Stomach (tissue), 9 donors: ENCODE measurements around the gene PARVG. TPM values are rescaled to one million over a fixed set of nuclear protein-coding genes. Genes with fewer than 3 reads are reported as not detected.

ENCODE experiments used
- DNase-seq, 2 donors: peaks; one replicate each; pipeline versions ENCODE4 v3.0.0 to v3.0.0-alpha.2; 2013 to 2019
- H3K27ac ChIP-seq, 5 donors: fragments of 200-600 bp in 4 of 5; sonication (generic) in 4 of 5; one replicate each; pipeline ENCODE4 v1.5.1; 2013 to 2019; ENCODE audit warnings: mild to moderate bottlenecking in 1 of 5, moderate library complexity in 1 of 5
- H3K27me3 ChIP-seq, 3 donors: fragments of 200-600 bp; sonication (generic); one replicate each; pipeline ENCODE4 v1.5.1; 2017 to 2019; ENCODE audit warnings: mixed run types in 1 of 3
- H3K36me3 ChIP-seq, 4 donors: fragments of 200-600 bp; sonication (generic); 1 replicate in 3 of 4; 2 replicates in 1 of 4; pipeline ENCODE4 v1.5.1; 2016 to 2019
- H3K4me1 ChIP-seq, 4 donors: fragments of 200-600 bp; sonication (generic); one replicate each; pipeline ENCODE4 v1.5.1; 2016 to 2019
- H3K4me3 ChIP-seq, 4 donors: fragments of 200-600 bp; sonication (generic) in 3 of 4; one replicate each; pipeline ENCODE4 v1.5.1; 2016 to 2019; ENCODE audit warnings: mild to moderate bottlenecking in 1 of 4
- H3K9me3 ChIP-seq, 4 donors: fragments of 200-600 bp; sonication (generic); one replicate each; pipeline ENCODE4 v1.5.1; 2016 to 2019
- EP300 ChIP-seq: sonication (generic); formaldehyde crosslinking; IDR thresholded peaks from one replicate; pipeline ENCODE4 v1.6.1; 2017; ENCODE audit warnings: antibody characterized with exemption
- POLR2A ChIP-seq, 4 donors: fragments of 450-650 bp; IDR thresholded peaks; one replicate each; pipeline ENCODE4 v1.6.1; 2016; ENCODE audit warnings: antibody characterized with exemption in 4 of 4, control low read depth in 2 of 4, mild to moderate bottlenecking in 1 of 4, moderate library complexity in 1 of 4
- POLR2AphosphoS5 ChIP-seq, 3 donors: sonication (generic); formaldehyde crosslinking; IDR thresholded peaks; one replicate each; pipeline ENCODE4 v1.6.1; 2016; ENCODE audit warnings: antibody characterized with exemption in 3 of 3
- WGBS, 5 donors: extraction: QIAGEN DNeasy Blood & Tissue Kit in 3 of 5; methylation state at CpG; one replicate each; pipeline versions ENCODE4 v1.1.5 to v1.1.7; 2013 to 2018; 5-methylcytosine and 5-hydroxymethylcytosine counted together
- intact Hi-C: fragments of 100-400 bp; cut with DNase I; formaldehyde crosslinking; loops from one replicate; pipeline ENCODE4 v1.15.1; 2023; ENCODE audit warnings: low total_unique reads
- polyA plus RNA-seq, 3 donors: library from polyadenylated mRNA; stranded (reverse); fragments of 200-250 nt; gene quantifications; one replicate each; pipeline ENCODE4 v1.2.3, GENCODE V29; 2013
- total RNA-seq, 5 donors: library from RNA; depleted of rRNA; stranded (reverse); fragments of >200 nt; gene quantifications; one replicate each; pipeline versions ENCODE4 v1.1.0 to v1.2.3, GENCODE V29; 2014 to 2016
- TF ChIP-seq, protein P1 (sequence below), 7 experiments: fragments of 450-650 bp in 4 of 7; fragments of 200-600 bp in 3 of 7; sonication (generic) in 3 of 7; IDR thresholded peaks; one replicate each; pipeline ENCODE4 v1.5.1; 2016 to 2019; ENCODE audit warnings: antibody characterized with exemption in 7 of 7, control low read depth in 2 of 7, mild to moderate bottlenecking in 1 of 7
- donor health status: healthy with polysubstance abuse.
- donor health status: Bipolar disorder and iron deficiency.
- donor health status: healthy.

The PARVG gene
- total and polyA plus RNA-seq, 8 donors: 5.7 to 78.2 (median 16.7) TPM

DNA sequence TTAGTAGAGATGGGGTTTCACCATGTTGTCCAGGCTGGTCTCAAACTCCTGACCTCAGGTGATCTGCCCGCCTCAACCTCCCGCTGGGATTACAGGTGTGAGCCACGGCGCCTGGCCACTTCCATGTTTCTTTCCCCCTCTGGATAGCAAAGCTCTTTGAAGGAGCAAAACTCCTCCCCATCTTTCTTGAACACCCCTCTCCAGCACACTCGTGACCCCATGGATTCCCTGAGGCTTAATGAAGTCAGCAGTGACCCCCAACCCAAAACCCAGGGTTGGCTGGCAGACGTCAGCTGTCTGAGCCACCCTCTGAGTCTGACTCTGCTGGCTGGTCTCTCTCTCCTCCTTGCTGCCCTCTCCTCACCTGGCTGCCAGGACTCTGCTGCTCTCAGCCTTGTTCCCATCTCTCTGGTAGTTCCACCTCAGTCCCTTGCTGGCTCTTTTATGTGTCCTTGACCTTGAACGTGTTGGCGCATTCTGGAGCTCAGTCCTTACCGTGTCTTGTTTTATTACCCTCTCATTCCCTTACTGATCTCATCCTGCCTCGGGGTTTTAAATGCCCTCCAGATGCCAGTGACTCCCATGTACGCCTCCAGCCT, 44.5 kb downstream of the PARVG start:
- Histone ChIP-seq H3K36me3 (no peaks in the 10 kb centered on the region), H3K4me1 (no peaks in the 10 kb centered on the region), H3K9me3 (peaks cover 0 to 28% (median 16%) of the 10 kb centered on the region in 4 donors), H3K27me3 (peaks cover 0 to 6% (median 0%) of the 10 kb centered on the region in 3 donors), H3K4me3 (no peak overlapping the region), H3K27ac (no peak overlapping the region)
- no peak for DNase-seq
- TF ChIP-seq, protein P1, sequence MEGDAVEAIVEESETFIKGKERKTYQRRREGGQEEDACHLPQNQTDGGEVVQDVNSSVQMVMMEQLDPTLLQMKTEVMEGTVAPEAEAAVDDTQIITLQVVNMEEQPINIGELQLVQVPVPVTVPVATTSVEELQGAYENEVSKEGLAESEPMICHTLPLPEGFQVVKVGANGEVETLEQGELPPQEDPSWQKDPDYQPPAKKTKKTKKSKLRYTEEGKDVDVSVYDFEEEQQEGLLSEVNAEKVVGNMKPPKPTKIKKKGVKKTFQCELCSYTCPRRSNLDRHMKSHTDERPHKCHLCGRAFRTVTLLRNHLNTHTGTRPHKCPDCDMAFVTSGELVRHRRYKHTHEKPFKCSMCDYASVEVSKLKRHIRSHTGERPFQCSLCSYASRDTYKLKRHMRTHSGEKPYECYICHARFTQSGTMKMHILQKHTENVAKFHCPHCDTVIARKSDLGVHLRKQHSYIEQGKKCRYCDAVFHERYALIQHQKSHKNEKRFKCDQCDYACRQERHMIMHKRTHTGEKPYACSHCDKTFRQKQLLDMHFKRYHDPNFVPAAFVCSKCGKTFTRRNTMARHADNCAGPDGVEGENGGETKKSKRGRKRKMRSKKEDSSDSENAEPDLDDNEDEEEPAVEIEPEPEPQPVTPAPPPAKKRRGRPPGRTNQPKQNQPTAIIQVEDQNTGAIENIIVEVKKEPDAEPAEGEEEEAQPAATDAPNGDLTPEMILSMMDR (IDR thresholded peaks at IDR 0.05): no peak
- TF ChIP-seq POLR2A (IDR thresholded peaks at IDR 0.05): no peak
- no peak for TF ChIP-seq POLR2AphosphoS5 (IDR thresholded peaks at IDR 0.05)
- no peak for TF ChIP-seq EP300
- intact Hi-C loops: no loop called here
- WGBS, 5 donors: 70 to 82% (median 77%) methylated on average over 10 to 11 of the region's 11 CpGs

DNA sequence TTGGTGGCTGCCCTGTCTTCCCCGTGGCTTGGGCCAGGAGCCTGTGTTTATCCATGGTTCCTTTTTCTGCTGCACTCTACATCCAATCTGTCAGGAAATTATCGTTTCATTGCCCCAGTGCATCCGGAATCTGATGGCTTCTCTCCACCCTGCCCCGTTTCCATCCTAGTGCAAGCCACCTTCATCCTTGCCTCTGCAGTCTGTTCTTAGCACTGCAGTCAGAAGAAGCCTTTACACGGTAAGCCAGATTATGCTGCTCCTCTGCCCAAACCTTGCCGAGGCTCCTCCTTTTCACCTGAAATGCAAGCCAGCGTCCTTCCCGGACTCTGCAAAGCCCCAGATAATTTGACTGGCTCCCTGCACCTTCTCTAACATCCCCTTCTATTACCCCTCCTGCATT, 45.1 kb downstream of the PARVG start:
- WGBS, 5 donors: 72 to 78% (median 74%) methylated on average over 8 of the region's 8 CpGs
- peaks cover 0 to 28% (median 16%) of the 10 kb centered on the region in 4 donors for H3K9me3 ChIP-seq
- no peak for DNase-seq
- peaks cover 0 to 6% (median 0%) of the 10 kb centered on the region in 3 donors for H3K27me3 ChIP-seq
- intact Hi-C loops: no loop called here
- no peak for TF ChIP-seq POLR2AphosphoS5 (IDR thresholded peaks at IDR 0.05)
- no peak for TF ChIP-seq POLR2A (IDR thresholded peaks at IDR 0.05)
- TF ChIP-seq, protein P1 (IDR thresholded peaks at IDR 0.05): no peak
- TF ChIP-seq EP300: no peak
- H3K4me1 ChIP-seq: no peaks in the 10 kb centered on the region
- no peak overlapping the region for H3K27ac ChIP-seq
- H3K36me3 ChIP-seq: no peaks in the 10 kb centered on the region
- no peak overlapping the region for H3K4me3 ChIP-seq

DNA sequence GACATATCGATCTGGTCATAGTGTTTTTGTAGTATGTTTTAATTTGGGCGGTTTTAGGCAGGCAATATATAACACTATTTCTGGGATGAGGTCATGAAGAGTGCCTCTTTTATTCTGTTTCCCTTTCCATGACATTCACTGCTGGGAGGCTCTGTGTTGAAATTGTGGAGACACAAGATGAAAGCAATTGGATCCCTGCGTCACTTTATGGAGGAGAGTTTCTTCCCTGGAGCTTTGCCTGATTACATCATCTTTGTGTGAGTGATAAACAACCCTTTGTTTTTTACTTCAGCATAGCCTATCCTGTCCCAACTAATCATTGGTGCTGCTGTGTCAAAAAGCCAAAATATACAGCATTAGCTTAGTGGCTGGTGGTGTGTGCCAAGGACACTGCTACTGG, 48.6 kb downstream of the PARVG start:
- H3K27ac ChIP-seq: no peak overlapping the region
- H3K4me3 ChIP-seq: no peak overlapping the region
- DNase-seq: no peak
- no peaks in the 10 kb centered on the region for H3K36me3 ChIP-seq
- intact Hi-C loops: no loop called here
- TF ChIP-seq, protein P1 (IDR thresholded peaks at IDR 0.05): no peak
- TF ChIP-seq POLR2AphosphoS5 (IDR thresholded peaks at IDR 0.05): no peak
- TF ChIP-seq EP300: no peak
- TF ChIP-seq POLR2A (IDR thresholded peaks at IDR 0.05): no peak
- 76 to 95% (median 88%) methylated on average over 3 of the region's 3 CpGs for WGBS, 5 donors
- peaks cover 0 to 28% (median 16%) of the 10 kb centered on the region in 4 donors for H3K9me3 ChIP-seq
- H3K4me1 ChIP-seq: no peaks in the 10 kb centered on the region
- H3K27me3 ChIP-seq: peaks cover 0 to 6% (median 0%) of the 10 kb centered on the region in 3 donors

DNA sequence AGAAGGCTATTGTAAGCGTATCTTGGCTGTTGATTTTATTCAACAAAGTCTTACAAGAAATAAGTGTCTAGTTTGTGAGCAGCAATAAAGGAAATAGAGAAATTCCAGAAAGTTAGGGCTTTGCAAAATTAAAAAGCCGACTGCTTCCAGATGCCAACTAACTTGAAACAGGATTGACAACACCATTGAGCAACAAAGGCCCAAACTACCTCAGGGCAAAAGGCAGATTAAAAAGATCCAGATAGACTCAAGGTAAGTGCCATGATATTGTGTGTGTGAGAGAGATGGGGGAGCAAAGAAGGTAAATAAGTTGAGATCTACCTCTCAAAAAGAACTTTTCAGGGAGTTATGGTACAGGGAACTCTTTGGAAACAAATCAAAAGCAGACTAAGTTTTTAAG, 49.1 kb downstream of the PARVG start:
- intact Hi-C loops: no loop called here
- 78 to 93% (median 87%) methylated on average over 2 of the region's 2 CpGs for WGBS, 5 donors
- TF ChIP-seq, protein P1 (IDR thresholded peaks at IDR 0.05): no peak
- TF ChIP-seq POLR2AphosphoS5 (IDR thresholded peaks at IDR 0.05) (no peak), POLR2A (IDR thresholded peaks at IDR 0.05) (no peak), EP300 (no peak)

More for the DNA sequence above, 49.1 kb downstream of the PARVG start:
- H3K4me1 ChIP-seq: no peaks in the 10 kb centered on the region
- H3K4me3 ChIP-seq: no peak overlapping the region
- H3K27ac ChIP-seq: no peak overlapping the region
- H3K27me3 ChIP-seq: peaks cover 0 to 6% (median 0%) of the 10 kb centered on the region in 3 donors
- H3K36me3 ChIP-seq: no peaks in the 10 kb centered on the region
- peaks cover 0 to 28% (median 16%) of the 10 kb centered on the region in 4 donors for H3K9me3 ChIP-seq
- DNase-seq: no peak
